Measurements from ENCODE around the gene ZBTB22.
A peak's percentile ranks its signal among the peaks of the same experiment; 100 is the strongest.

ZBTB22 gene

GRCh38 chr6:33298773-33299236 is 18.7 kb downstream of the ZBTB22 start, which contains the start of gene RGL2:
TSS of gene RGL2 (minus strand) at chr6:33298942. CDS start at chr6:33298610, 332 bp downstream.
- H3K36me3 ChIP-seq (ENCODE audit: insufficient read depth): no peaks in the 10 kb centered on the region
- peak within 1 kb of the TSS; percentile 78 for H3K27ac ChIP-seq
- no peak within 1 kb of the TSS for H3K4me3 ChIP-seq (IDR thresholded peaks at IDR 0.05; ENCODE audit: insufficient read depth, low read depth, low read length)
- TF ChIP-seq CTCF (conservative IDR thresholded peaks at IDR 0.05; ENCODE audit: low read depth, low read length): no peak
- peak within 1 kb of the TSS; percentile 50 for H3K9ac ChIP-seq
- H3K27me3 ChIP-seq (ENCODE audit: insufficient read depth, low read depth): no peaks in the 10 kb centered on the region
- H3K79me2 ChIP-seq (ENCODE audit: insufficient read depth, low read depth): no peaks in the 10 kb centered on the region
- peaks cover 13% of the 10 kb centered on the region for H3K4me1 ChIP-seq (ENCODE audit: low read depth, poor library complexity, severe bottlenecking)
- H4K20me1 ChIP-seq (ENCODE audit: insufficient read depth): no peaks in the 10 kb centered on the region
- H3K4me2 ChIP-seq: peak within 1 kb of the TSS; percentile 93
- peak within 1 kb of the TSS; percentile 20; the same call in 1 of the 2 replicates for H2AFZ ChIP-seq (ENCODE audit: low read depth)

- H3K9ac ChIP-seq: peak overlapping the region; percentile 50
- peaks cover 13% of the 10 kb centered on the region for H3K4me1 ChIP-seq (ENCODE audit: low read depth, poor library complexity, severe bottlenecking)
- TF ChIP-seq CTCF (conservative IDR thresholded peaks at IDR 0.05; ENCODE audit: low read depth, low read length): no peak
- H3K36me3 ChIP-seq (ENCODE audit: insufficient read depth): no peaks in the 10 kb centered on the region
- peak overlapping the region; percentile 93 for H3K4me2 ChIP-seq
- H4K20me1 ChIP-seq (ENCODE audit: insufficient read depth): no peaks in the 10 kb centered on the region
- H3K4me3 ChIP-seq (IDR thresholded peaks at IDR 0.05; ENCODE audit: insufficient read depth, low read depth, low read length): no peak overlapping the region
- peak overlapping the region; percentile 20; the same call in 1 of the 2 replicates for H2AFZ ChIP-seq (ENCODE audit: low read depth)
- peak overlapping the region; percentile 78 for H3K27ac ChIP-seq
- no peaks in the 10 kb centered on the region for H3K27me3 ChIP-seq (ENCODE audit: insufficient read depth, low read depth)
- H3K79me2 ChIP-seq (ENCODE audit: insufficient read depth, low read depth): no peaks in the 10 kb centered on the region
Measured at GRCh38 chr6:33297956-33298772, 19.4 kb downstream of the ZBTB22 start.

- H3K4me2 ChIP-seq: peak overlapping the region; percentile 68
- H3K79me2 ChIP-seq (ENCODE audit: insufficient read depth, low read depth): no peaks in the 10 kb centered on the region
- no peak overlapping the region for H3K4me3 ChIP-seq (IDR thresholded peaks at IDR 0.05; ENCODE audit: insufficient read depth, low read depth, low read length)
- H3K27ac ChIP-seq: no peak overlapping the region; the same call in 1 of the 2 replicates
- no peaks in the 10 kb centered on the region for H4K20me1 ChIP-seq (ENCODE audit: insufficient read depth)
- no peak overlapping the region for H2AFZ ChIP-seq (ENCODE audit: low read depth)
- TF ChIP-seq CTCF (conservative IDR thresholded peaks at IDR 0.05; ENCODE audit: low read depth, low read length): no peak
- no peaks in the 10 kb centered on the region for H3K27me3 ChIP-seq (ENCODE audit: insufficient read depth, low read depth)
- H3K4me1 ChIP-seq (ENCODE audit: low read depth, poor library complexity, severe bottlenecking): peaks cover 13% of the 10 kb centered on the region
- no peak overlapping the region; the same call in 1 of the 2 replicates for H3K9ac ChIP-seq
- H3K36me3 ChIP-seq (ENCODE audit: insufficient read depth): no peaks in the 10 kb centered on the region
Measured at GRCh38 chr6:33297406-33297955, 20.1 kb downstream of the ZBTB22 start.

- Histone ChIP-seq H3K27me3 (ENCODE audit: insufficient read depth, low read depth) (no peaks in the 10 kb centered on the region), H3K4me2 (peak overlapping the region; percentile 68; the same call in 1 of the 2 replicates), H3K36me3 (ENCODE audit: insufficient read depth) (no peaks in the 10 kb centered on the region), H3K27ac (no peak overlapping the region), H4K20me1 (ENCODE audit: insufficient read depth) (no peaks in the 10 kb centered on the region), H3K4me1 (ENCODE audit: low read depth, poor library complexity, severe bottlenecking) (peaks cover 13% of the 10 kb centered on the region), H3K4me3 (IDR thresholded peaks at IDR 0.05; ENCODE audit: insufficient read depth, low read depth, low read length) (no peak overlapping the region), H3K79me2 (ENCODE audit: insufficient read depth, low read depth) (no peaks in the 10 kb centered on the region), H3K9ac (no peak overlapping the region), H2AFZ (ENCODE audit: low read depth) (no peak overlapping the region)
- TF ChIP-seq CTCF (conservative IDR thresholded peaks at IDR 0.05; ENCODE audit: low read depth, low read length): no peak
Measured at GRCh38 chr6:33296797-33297405, 20.6 kb downstream of the ZBTB22 start.

Data from KMS-11 (cell line).